ENCODE measurements around the gene FGF1. TPM values are rescaled to one million over a fixed set of nuclear protein-coding genes. Genes with fewer than 3 reads are reported as not detected.

FGF1 gene
- total RNA-seq, 1 donor: 1.2 TPM

GRCh38 chr5:142585451-142585850 is 100.4 kb downstream of the FGF1 start:
- no peak for TF ChIP-seq CTCF (IDR thresholded peaks at IDR 0.05; ENCODE audit: insufficient read depth, low read length)
- DNase-seq (ENCODE audit: low read depth): no peak
- no peak overlapping the region for H3K4me3 ChIP-seq (ENCODE audit: low read depth, low read length)

- H3K4me3 ChIP-seq (ENCODE audit: low read depth, low read length): no peak overlapping the region
- DNase-seq (ENCODE audit: low read depth): peak; percentile 43
- TF ChIP-seq CTCF (IDR thresholded peaks at IDR 0.05; ENCODE audit: insufficient read depth, low read length): no peak
Observed at GRCh38 chr5:142584891-142585290, 101.0 kb downstream of the FGF1 start.

GRCh38 chr5:142578161-142578830 is 107.6 kb downstream of the FGF1 start:
- no peak for DNase-seq (ENCODE audit: low read depth)

GRCh38 chr5:142576804-142577203 is 109.1 kb downstream of the FGF1 start:
- no peak for DNase-seq (ENCODE audit: low read depth)
- no peak for TF ChIP-seq CTCF (IDR thresholded peaks at IDR 0.05; ENCODE audit: insufficient read depth, low read length)
- H3K4me3 ChIP-seq (ENCODE audit: low read depth, low read length): no peak overlapping the region

More at GRCh38 chr5:142578161-142578830, 107.6 kb downstream of the FGF1 start:
- no peak overlapping the region for H3K4me3 ChIP-seq (ENCODE audit: low read depth, low read length)
- TF ChIP-seq CTCF (IDR thresholded peaks at IDR 0.05; ENCODE audit: insufficient read depth, low read length): no peak

GRCh38 chr5:142576303-142576702 is 109.6 kb downstream of the FGF1 start:
- H3K4me3 ChIP-seq (ENCODE audit: low read depth, low read length): no peak overlapping the region
- DNase-seq (ENCODE audit: low read depth): no peak
- no peak for TF ChIP-seq CTCF (IDR thresholded peaks at IDR 0.05; ENCODE audit: insufficient read depth, low read length)

GRCh38 chr5:142572006-142572405 is 113.9 kb downstream of the FGF1 start:
- no peak for DNase-seq (ENCODE audit: low read depth)
- H3K4me3 ChIP-seq (ENCODE audit: low read depth, low read length): no peak overlapping the region
- TF ChIP-seq CTCF (IDR thresholded peaks at IDR 0.05; ENCODE audit: insufficient read depth, low read length): no peak

GRCh38 chr5:142571371-142571770 is 114.5 kb downstream of the FGF1 start:
- no peak overlapping the region for H3K4me3 ChIP-seq (ENCODE audit: low read depth, low read length)
- no peak for TF ChIP-seq CTCF (IDR thresholded peaks at IDR 0.05; ENCODE audit: insufficient read depth, low read length)
- no peak for DNase-seq (ENCODE audit: low read depth)

Measured in fibroblast of the aortic adventitia (primary cell).